ENCODE measurements around the gene ZNF513.

The ZNF513 gene

DNA sequence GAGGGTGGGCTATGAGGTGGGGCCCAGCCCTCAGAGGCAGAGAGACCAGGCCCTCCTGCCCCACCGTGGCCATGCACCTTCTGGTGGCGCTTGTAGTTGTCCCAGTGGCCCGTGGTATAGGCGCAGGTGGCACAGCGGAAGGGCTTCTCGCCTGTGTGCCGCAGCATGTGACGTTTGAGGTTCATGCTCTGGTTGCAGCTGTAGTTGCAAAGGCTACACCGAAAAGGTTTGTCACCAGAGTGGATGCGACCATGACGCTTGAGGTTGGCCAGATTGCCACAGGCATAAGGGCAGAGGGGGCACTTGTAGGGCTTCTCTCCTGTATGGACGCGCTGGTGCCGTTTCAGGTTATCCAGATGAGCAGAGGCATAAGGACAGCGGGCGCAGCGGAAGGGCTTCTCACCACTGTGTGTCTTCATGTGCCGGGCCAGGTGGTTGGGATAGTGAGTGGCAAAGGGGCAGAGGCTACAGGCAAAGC lies 2.9 kb downstream of the ZNF513 start:
- Mint-ChIP-seq H3K9me3 (no peaks in the 10 kb centered on the region), H3K36me3 (ENCODE audit: insufficient read depth) (peaks cover 80% of the 10 kb centered on the region), H3K4me1 (ENCODE audit: low read depth in 2 of 2) (peaks cover 25 to 30% of the 10 kb centered on the region in 2 donors), H3K27ac (peak overlapping the region in 1 of 2 donors; percentile 46), H3K27me3 (no peaks in the 10 kb centered on the region), H3K4me3 (no peak overlapping the region)
- no peak for ATAC-seq (replicated peaks)
- DNase-seq = no peak

DNA sequence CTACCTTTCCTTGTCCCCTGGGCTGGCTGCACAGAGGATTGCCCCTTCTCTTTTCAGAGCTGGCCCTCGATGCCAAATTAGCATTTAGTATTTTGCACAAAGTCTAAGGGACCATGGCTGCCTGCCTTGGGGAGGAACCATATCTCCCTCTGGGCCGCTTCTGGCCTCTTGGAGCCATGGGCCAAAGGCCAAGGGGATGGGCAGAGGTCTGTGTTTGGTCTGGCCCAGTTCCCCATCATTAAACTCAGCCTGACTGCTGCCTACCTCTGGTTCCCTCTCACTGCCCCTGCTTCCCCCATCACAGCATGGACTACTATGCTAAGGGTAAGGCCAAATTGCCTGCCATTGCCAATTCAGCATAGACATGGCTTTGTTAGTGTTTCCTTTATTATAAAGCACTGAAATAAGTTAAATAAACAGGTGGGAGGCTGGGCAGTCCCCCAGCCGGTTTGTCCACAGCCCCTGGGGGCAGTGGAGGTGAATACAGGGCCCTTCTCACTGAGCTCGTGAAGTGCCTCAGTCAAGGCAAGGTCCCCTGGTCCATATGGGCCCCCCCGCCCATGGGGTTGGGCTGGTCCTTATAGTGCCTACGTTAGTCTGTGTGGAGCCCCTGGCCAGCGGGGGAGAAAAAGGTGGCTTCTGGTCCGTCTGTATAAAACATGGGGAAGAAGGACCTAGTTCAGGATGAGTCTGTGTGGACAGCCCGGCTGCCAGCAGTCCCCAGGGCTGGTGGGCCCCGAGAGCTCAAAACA lies 3.5 kb downstream of the ZNF513 start:
- Mint-ChIP-seq H3K4me1 (ENCODE audit: low read depth in 2 of 2) (peaks cover 30 to 35% of the 10 kb centered on the region in 2 donors), H3K4me3 (no peak overlapping the region), H3K9me3 (no peaks in the 10 kb centered on the region), H3K27me3 (no peaks in the 10 kb centered on the region), H3K27ac (peak overlapping the region; percentile 35 to 59), H3K36me3 (ENCODE audit: insufficient read depth) (peaks cover 76% of the 10 kb centered on the region)
- no peak for DNase-seq
- ATAC-seq (replicated peaks) = no peak

DNA sequence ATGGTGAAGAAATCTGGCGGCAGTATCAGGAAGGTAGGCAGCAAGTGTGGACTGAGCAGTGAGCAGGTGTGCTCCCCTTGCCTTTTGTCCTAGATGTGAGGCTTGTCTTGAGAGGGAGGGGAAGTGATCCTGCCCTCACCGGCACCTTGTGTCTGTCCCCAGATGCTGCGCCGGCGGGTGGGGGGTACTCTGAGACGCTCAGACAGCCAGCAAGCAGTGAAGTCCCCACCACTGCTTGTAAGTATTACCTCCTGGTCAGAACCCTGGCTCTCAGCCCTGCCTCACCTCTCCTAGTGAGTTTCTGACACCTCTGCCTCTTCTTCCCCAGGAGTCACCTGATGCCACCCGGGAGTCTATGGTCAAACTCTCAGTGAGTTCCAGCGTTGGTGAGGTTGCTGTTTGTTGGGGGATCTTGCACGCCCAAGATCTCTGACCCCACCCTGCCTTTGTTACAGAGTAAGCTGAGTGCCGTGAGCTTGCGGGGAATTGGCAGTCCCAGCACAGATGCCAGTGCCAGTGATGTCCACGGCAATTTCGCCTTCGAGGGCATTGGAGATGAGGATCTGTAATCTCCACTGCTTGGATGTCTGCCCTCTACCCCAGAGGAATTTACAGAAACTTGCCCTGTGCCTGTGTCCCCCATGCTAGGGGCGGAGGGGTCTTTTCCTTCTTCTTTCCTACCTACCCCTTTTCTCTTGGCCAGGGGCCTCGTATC lies 4.2 kb downstream of the ZNF513 start:
- no peak for DNase-seq

DNA sequence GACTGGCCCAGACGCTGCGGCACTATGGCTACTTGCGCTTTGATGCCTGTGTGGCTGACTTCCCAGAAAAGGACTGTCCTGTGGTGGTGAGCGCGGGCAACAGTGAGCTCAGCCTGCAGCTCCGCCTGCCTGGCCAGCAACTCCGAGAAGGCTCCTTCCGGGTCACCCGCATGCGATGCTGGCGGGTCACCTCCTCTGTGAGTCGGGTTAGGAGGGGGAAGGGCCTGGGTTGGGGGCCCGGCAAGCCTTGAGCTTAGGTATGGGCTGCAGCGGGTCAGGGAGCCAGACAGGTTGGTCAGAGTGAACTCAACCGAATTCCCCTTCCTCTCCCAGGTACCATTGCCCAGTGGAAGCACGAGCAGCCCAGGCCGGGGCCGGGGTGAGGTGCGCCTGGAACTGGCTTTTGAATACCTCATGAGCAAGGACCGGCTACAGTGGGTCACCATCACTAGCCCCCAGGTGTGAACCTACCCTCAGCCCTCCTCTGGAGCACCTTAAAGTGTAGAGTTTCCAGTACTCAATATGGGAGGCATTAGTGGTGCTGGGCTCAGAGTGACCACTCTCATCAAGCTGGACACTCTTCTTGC lies 4.9 kb downstream of the ZNF513 start:
- ATAC-seq (replicated peaks) (no peak), DNase-seq (no peak)
- H3K27me3 Mint-ChIP-seq = no peaks in the 10 kb centered on the region
- H3K4me1 Mint-ChIP-seq (ENCODE audit: low read depth in 2 of 2) = peaks cover 34% of the 10 kb centered on the region in 2 donors
- peaks cover 71% of the 10 kb centered on the region for H3K36me3 Mint-ChIP-seq (ENCODE audit: insufficient read depth)
- H3K27ac Mint-ChIP-seq = peak overlapping the region in 1 of 2 donors; percentile 68
- no peak overlapping the region for H3K4me3 Mint-ChIP-seq
- no peaks in the 10 kb centered on the region for H3K9me3 Mint-ChIP-seq

More for the DNA sequence above, 4.2 kb downstream of the ZNF513 start:
- no peak overlapping the region for H3K4me3 Mint-ChIP-seq
- peaks cover 37 to 39% of the 10 kb centered on the region in 2 donors for H3K4me1 Mint-ChIP-seq (ENCODE audit: low read depth in 2 of 2)
- peak overlapping the region; percentile 35 to 68 for H3K27ac Mint-ChIP-seq
- no peaks in the 10 kb centered on the region for H3K27me3 Mint-ChIP-seq
- ATAC-seq (replicated peaks) = no peak
- peaks cover 73% of the 10 kb centered on the region for H3K36me3 Mint-ChIP-seq (ENCODE audit: insufficient read depth)
- H3K9me3 Mint-ChIP-seq = no peaks in the 10 kb centered on the region

DNA sequence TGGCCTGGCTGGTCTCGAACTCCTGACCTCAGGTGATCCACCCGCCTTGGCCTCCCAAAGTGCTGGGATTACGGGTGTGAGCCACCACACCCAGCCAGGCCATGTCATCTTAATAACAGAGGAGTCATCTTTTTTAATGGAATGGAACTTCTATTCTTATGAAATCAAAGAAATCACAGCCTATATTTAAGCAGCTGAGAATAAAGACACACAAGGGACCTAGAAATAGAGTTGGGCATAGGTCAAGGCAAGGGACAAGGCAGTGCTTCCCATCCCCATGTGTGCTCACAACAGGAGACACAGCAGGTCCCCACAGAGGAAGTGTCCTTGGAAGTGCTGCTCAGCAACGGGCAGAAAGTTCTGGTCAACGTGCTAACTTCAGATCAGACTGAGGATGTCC lies 7.0 kb downstream of the ZNF513 start:
- peak overlapping the region in 1 of 2 donors; percentile 12 for H3K27ac Mint-ChIP-seq

DNA sequence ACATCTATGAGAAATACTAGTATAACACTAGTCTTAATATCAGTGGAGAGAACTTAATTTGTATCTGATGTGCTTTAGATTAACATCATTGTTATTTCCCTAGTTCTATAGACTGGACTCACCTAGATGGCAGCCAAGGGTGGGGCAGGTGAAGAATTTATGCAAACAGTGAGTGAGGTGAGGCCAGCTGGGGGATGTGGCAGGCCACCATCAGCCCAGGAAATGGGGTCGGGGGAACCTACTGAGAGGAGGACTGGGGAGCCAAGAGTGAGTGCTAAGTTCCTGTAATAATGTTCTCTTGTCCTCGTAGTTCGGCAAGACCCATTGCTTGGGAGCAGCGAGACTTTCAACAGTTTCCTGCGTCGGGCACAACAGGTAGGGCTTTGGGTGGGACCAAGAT lies 7.6 kb downstream of the ZNF513 start:
- ATAC-seq (replicated peaks) (no peak), DNase-seq (no peak)
- no peaks in the 10 kb centered on the region for H3K27me3 Mint-ChIP-seq
- no peaks in the 10 kb centered on the region for H3K9me3 Mint-ChIP-seq
- peak overlapping the region in 1 of 2 donors; percentile 95 for H3K27ac Mint-ChIP-seq
- H3K4me3 Mint-ChIP-seq = no peak overlapping the region
- peaks cover 57% of the 10 kb centered on the region for H3K36me3 Mint-ChIP-seq (ENCODE audit: insufficient read depth)
- peaks cover 34 to 35% of the 10 kb centered on the region in 2 donors for H3K4me1 Mint-ChIP-seq (ENCODE audit: low read depth in 2 of 2)

More for the DNA sequence above, 7.0 kb downstream of the ZNF513 start:
- Mint-ChIP-seq H3K4me1 (ENCODE audit: low read depth in 2 of 2) (peaks cover 32 to 34% of the 10 kb centered on the region in 2 donors), H3K4me3 (no peak overlapping the region), H3K36me3 (ENCODE audit: insufficient read depth) (peaks cover 62% of the 10 kb centered on the region), H3K27me3 (no peaks in the 10 kb centered on the region), H3K9me3 (no peaks in the 10 kb centered on the region)
- ATAC-seq (replicated peaks) = no peak
- DNase-seq = no peak

DNA sequence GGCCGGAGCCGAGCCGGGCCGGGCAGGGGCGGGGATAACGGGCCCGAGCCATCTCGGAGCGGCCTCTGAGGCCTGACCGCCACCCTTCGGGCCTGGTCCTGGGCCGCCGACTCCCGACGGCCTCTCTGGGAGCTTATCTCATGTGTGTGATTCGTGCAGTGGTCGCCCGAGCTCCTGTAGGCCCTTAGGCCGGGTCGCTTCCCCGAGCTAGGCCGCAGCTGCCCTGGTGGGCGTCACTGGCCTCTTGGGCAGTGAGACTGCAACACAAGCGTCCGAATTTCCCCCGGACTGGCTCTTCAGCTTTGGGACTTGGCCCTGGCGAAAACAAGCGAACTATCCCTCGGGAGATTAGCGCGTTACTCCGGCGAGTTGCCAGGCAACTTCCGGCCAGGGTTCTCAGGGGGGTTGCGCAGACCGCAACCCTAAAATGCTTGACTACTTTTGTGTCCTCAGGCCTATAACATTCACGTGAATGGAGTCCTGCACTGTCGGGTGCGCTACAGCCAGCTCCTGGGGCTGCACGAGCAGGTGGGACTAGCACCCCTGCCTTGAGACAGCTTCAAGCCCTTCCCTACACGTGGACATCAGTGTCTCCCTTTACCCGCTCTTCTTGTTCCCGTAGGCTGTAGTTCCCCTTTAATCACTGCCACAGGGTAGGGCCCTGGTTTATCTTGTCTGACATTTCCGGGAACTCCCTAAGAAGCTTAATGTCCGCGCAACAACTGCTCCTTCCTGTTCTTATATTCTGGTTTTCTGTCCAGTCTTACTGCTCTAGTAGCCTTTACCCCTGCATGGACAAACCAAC lies 9.5 kb downstream of the ZNF513 start:
- Mint-ChIP-seq H3K27ac (peak overlapping the region; percentile 93 to 95), H3K4me1 (ENCODE audit: low read depth in 2 of 2) (peaks cover 30 to 35% of the 10 kb centered on the region in 2 donors), H3K27me3 (no peaks in the 10 kb centered on the region), H3K36me3 (ENCODE audit: insufficient read depth) (peaks cover 60% of the 10 kb centered on the region), H3K9me3 (no peaks in the 10 kb centered on the region), H3K4me3 (peak overlapping the region; percentile 85 to 96)
- DNase-seq (peak in 2 of 3 experiments; percentile 6 to 35), ATAC-seq (replicated peaks) (peak; percentile 3)

DNA sequence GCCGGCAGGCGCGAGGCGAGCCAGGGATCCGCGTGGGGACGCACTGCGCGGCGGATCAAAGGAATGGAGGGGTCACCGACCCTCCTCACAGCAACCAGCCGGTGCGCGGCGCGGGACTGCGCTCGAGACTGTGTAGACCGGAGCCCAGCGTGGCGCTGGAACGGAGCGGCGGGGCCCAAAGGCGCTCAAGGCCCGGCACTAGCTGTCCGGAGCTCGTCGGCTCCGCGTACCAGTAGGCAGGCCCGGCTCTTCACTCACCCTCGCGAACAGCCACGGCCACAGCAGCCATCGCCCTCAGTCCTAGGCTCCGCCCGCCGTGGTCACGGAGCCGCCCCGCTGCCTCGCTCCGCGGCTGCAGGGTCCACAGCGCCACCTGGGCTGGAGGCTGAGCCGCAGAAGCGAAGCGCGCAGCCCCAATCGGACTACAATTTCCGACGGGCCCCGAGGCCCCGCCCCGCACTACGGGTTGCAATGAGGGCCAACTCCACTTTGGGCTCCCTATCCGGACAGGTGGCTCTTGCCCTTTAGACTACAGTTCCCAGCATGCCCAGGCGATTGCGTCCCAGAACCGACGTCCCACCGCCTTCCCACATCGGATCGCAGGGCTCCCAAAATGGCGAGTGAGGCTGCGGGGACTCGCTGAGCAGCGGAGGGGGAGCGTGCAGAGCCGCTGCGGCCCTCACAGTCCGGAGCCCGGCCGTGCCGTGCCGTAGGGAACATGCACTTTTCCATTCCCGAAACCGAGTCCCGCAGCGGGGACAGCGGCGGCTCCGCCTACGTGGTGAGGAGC lies 10.3 kb downstream of the ZNF513 start, which contains the start of the genes EIF2B4 and SNX17:
EIF2B4 (minus strand) TSS at position 313 of the 790 bp plus-strand sequence; CDS start at position 289, 24 bp downstream.
SNX17 (plus strand) TSS at position 591 of the 790 bp plus-strand sequence; CDS start at position 719, 128 bp downstream.
- no peaks in the 10 kb centered on the region for H3K9me3 Mint-ChIP-seq
- peaks cover 57% of the 10 kb centered on the region for H3K36me3 Mint-ChIP-seq (ENCODE audit: insufficient read depth)
- H3K4me3 Mint-ChIP-seq = peak within 1 kb of the TSS; percentile 85 to 96
- ATAC-seq (replicated peaks) = peak; percentile 89
- DNase-seq = peak; percentile 99
- peaks cover 30 to 35% of the 10 kb centered on the region in 2 donors for H3K4me1 Mint-ChIP-seq (ENCODE audit: low read depth in 2 of 2)
- peak within 1 kb of the TSS; percentile 93 to 95 for H3K27ac Mint-ChIP-seq
- no peaks in the 10 kb centered on the region for H3K27me3 Mint-ChIP-seq

DNA sequence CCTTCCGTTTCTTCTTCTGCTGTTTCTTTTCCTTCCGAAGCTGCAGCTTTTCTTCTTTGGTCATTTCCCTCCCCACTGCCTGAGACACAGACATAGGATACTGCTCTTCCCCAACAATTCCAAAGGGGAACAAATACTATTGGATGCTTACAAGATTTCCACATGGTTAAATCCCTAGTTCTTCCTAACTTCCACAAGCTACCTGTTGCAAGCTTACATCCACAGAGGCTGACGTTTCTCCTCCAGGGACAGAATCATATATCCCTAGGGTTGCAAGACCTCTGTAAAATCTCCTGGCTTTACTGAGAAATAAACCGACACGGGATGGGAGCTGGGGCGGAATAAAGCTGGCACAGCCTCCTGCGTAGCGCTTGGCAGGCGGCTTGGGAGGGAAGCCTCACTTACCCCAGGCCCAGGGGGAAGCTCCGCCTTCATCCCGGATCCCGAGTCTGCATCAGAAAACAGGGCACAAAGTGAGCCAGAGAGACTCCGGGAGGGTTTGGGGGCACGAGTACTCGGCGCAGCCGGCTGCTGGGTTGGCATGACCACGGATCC lies 11.0 kb downstream of the ZNF513 start:
- Mint-ChIP-seq H3K27ac (peak overlapping the region; percentile 93 to 95), H3K4me3 (peak overlapping the region; percentile 85 to 96), H3K9me3 (no peaks in the 10 kb centered on the region), H3K27me3 (no peaks in the 10 kb centered on the region), H3K4me1 (ENCODE audit: low read depth in 2 of 2) (peaks cover 29 to 35% of the 10 kb centered on the region in 2 donors), H3K36me3 (ENCODE audit: insufficient read depth) (peaks cover 58% of the 10 kb centered on the region)
- ATAC-seq (replicated peaks) (no peak), DNase-seq (no peak)

DNA sequence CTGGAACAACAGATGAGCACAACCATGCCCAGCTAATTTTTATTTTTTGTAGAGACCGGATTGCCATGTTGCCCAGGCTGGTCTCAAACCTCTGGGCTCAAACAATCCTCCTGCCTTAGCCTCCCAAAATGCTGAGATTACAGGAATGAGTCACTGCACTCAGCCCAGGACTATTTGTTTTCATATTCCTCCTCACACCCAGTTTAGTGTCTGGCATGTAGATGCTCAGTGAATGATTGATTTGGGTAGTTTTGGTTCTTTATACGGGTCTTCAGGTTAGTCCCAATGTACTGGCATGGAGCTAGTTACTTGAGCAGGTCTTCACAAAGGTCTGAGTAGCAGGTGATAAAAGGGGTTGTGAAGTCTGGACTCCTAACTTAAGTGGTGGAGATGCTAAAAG lies 16.6 kb downstream of the ZNF513 start:
- no peak for ATAC-seq (replicated peaks)
- Mint-ChIP-seq H3K27ac (no peak overlapping the region), H3K9me3 (no peaks in the 10 kb centered on the region), H3K4me1 (ENCODE audit: low read depth in 2 of 2) (peaks cover 3 to 4% of the 10 kb centered on the region in 2 donors), H3K36me3 (ENCODE audit: insufficient read depth) (peaks cover 41% of the 10 kb centered on the region), H3K4me3 (no peak overlapping the region), H3K27me3 (no peaks in the 10 kb centered on the region)
- no peak for DNase-seq

DNA sequence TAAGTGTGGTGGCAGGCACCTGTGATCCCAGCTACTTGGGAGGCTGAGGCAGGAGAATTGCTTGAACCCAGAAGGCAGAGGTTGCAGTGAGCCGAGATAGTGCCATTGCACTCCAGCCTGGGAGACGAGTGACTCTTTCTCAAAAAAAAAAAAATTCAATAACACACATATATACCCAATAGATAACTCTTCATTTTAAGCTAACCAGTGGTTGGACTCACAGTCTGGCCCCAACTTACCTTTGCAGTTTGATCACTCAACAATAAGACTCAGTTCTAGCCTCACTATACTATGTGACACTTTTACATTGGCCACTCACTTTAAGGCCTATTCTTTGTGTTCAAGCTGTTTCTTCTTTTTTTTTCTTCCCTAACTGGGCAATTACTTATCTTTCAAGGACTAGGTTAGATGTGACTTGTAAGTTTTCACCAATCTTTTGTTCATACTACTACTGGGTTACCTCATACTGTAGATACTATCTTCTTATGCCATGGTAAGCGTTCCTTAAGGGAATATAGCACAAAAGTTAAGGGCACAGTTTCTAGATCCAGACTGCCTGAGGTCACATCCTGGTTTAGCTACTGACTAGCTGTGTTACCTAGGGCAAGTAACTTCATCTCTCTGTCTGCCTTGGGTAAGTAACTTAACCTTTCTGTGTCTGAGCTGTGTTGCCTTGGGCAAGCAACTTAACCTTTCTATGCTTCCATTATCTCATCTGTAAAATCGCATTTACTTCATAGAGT lies 17.7 kb downstream of the ZNF513 start:
- H3K9me3 Mint-ChIP-seq = no peaks in the 10 kb centered on the region
- peak overlapping the region in 1 of 2 donors; percentile 5 for H3K27ac Mint-ChIP-seq
- peaks cover 8 to 10% of the 10 kb centered on the region in 2 donors for H3K4me1 Mint-ChIP-seq (ENCODE audit: low read depth in 2 of 2)
- ATAC-seq (replicated peaks) (no peak), DNase-seq (no peak)
- H3K4me3 Mint-ChIP-seq = no peak overlapping the region
- peaks cover 39% of the 10 kb centered on the region for H3K36me3 Mint-ChIP-seq (ENCODE audit: insufficient read depth)
- H3K27me3 Mint-ChIP-seq = no peaks in the 10 kb centered on the region

Data from effector memory CD8-positive, alpha-beta T cell (primary cell).